ENCODE data around the gene SLPI.

Gene SLPI

DNA sequence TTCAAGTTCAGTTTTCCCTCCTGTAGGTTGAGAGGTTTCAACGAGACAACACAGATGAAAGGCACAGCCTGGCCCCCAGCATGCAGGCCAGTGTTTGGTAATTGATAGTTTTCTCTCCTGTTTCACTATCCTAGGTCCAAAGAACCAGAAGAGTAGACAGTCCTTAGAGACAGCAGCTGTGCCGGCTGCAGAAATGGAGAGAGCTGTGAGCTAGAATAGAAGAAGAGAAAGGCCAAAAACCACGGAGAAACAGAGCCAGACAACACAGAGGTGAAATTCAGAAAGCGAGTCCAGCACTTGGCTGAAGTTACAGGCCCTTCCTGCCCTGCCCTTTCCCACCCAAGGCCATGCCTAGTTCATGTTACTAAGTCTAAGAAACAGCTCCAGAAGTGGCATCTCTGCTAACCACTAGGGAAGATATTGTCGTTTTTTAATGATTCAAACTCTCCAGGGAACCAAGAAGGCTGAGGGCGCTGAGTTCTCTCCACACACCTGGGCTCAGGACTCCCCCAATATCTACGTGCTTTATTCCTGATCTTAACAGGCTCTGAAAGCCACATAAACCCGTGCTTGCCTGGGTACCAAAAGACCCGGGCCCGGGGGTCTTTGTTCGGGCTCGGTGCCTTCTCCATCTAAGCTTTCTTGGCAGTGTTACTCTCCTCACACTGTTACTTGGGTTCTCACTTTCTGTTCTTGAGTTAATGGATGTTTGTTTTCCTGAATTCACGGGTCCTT lies 35.7 kb upstream of the SLPI start:
- TF ChIP-seq CREB1 (IDR thresholded peaks at IDR 0.05; ENCODE audit: low read depth): no peak
- TF ChIP-seq ZBTB7A (IDR thresholded peaks at IDR 0.05; ENCODE audit: low read depth): no peak
- TF ChIP-seq RAD21 (IDR thresholded peaks at IDR 0.05; ENCODE audit: low read depth): no peak
- TF ChIP-seq TCF12 (IDR thresholded peaks at IDR 0.05; ENCODE audit: low read depth): no peak
- TF ChIP-seq NFIC (IDR thresholded peaks at IDR 0.05): no peak
- TF ChIP-seq, protein P1, sequence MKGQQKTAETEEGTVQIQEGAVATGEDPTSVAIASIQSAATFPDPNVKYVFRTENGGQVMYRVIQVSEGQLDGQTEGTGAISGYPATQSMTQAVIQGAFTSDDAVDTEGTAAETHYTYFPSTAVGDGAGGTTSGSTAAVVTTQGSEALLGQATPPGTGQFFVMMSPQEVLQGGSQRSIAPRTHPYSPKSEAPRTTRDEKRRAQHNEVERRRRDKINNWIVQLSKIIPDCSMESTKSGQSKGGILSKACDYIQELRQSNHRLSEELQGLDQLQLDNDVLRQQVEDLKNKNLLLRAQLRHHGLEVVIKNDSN (IDR thresholded peaks at IDR 0.05): no peak
- TF ChIP-seq CEBPB (IDR thresholded peaks at IDR 0.05): no peak
- TF ChIP-seq, protein P2, sequence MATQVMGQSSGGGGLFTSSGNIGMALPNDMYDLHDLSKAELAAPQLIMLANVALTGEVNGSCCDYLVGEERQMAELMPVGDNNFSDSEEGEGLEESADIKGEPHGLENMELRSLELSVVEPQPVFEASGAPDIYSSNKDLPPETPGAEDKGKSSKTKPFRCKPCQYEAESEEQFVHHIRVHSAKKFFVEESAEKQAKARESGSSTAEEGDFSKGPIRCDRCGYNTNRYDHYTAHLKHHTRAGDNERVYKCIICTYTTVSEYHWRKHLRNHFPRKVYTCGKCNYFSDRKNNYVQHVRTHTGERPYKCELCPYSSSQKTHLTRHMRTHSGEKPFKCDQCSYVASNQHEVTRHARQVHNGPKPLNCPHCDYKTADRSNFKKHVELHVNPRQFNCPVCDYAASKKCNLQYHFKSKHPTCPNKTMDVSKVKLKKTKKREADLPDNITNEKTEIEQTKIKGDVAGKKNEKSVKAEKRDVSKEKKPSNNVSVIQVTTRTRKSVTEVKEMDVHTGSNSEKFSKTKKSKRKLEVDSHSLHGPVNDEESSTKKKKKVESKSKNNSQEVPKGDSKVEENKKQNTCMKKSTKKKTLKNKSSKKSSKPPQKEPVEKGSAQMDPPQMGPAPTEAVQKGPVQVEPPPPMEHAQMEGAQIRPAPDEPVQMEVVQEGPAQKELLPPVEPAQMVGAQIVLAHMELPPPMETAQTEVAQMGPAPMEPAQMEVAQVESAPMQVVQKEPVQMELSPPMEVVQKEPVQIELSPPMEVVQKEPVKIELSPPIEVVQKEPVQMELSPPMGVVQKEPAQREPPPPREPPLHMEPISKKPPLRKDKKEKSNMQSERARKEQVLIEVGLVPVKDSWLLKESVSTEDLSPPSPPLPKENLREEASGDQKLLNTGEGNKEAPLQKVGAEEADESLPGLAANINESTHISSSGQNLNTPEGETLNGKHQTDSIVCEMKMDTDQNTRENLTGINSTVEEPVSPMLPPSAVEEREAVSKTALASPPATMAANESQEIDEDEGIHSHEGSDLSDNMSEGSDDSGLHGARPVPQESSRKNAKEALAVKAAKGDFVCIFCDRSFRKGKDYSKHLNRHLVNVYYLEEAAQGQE (IDR thresholded peaks at IDR 0.05; ENCODE audit: low read depth): no peak
- TF ChIP-seq, protein P3, sequence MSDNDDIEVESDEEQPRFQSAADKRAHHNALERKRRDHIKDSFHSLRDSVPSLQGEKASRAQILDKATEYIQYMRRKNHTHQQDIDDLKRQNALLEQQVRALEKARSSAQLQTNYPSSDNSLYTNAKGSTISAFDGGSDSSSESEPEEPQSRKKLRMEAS (IDR thresholded peaks at IDR 0.05): no peak
- no peak for TF ChIP-seq TEAD4 (IDR thresholded peaks at IDR 0.05)
- no peak for TF ChIP-seq EGR1 (IDR thresholded peaks at IDR 0.05)
- TF ChIP-seq EP300 (IDR thresholded peaks at IDR 0.05; ENCODE audit: borderline replicate concordance): no peak
- TF ChIP-seq FOXM1 (IDR thresholded peaks at IDR 0.05; ENCODE audit: borderline replicate concordance, low read depth): no peak

DNA sequence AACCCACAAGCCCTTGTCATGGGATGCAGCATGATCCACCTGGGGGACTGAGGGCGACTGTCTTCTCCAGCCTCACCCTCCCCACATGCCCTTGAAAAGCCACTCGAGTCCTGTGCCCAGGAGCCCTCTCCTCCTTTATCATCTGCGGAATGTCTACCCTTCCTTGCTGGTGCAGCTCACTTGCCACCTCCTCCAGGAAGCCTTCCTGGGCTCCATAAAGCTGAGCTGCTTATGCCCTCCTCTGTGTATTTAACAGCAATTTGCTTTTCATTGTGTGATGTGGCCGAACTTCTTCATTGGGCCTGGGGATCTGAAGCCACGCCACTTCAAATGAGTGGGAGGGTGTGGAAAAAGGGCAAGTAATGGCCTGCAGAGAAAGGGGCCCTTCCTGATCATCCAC lies 34.5 kb upstream of the SLPI start:
- TF ChIP-seq ZBTB7A (IDR thresholded peaks at IDR 0.05; ENCODE audit: low read depth): no peak
- TF ChIP-seq YY1 (IDR thresholded peaks at IDR 0.05; ENCODE audit: low read depth): no peak
- TF ChIP-seq, protein P3 (IDR thresholded peaks at IDR 0.05): no peak
- TF ChIP-seq CREB1 (IDR thresholded peaks at IDR 0.05; ENCODE audit: low read depth): no peak
- TF ChIP-seq FOXM1 (IDR thresholded peaks at IDR 0.05; ENCODE audit: borderline replicate concordance, low read depth): no peak
- no peak for TF ChIP-seq NFIC (IDR thresholded peaks at IDR 0.05)
- TF ChIP-seq TAF1 (IDR thresholded peaks at IDR 0.05; ENCODE audit: low read depth): no peak
- no peak for TF ChIP-seq RAD21 (IDR thresholded peaks at IDR 0.05; ENCODE audit: low read depth)
- TF ChIP-seq, protein P2 (IDR thresholded peaks at IDR 0.05; ENCODE audit: low read depth): no peak
- no peak for TF ChIP-seq CEBPB (IDR thresholded peaks at IDR 0.05)
- no peak for TF ChIP-seq EGR1 (IDR thresholded peaks at IDR 0.05)
- no peak for TF ChIP-seq TEAD4 (IDR thresholded peaks at IDR 0.05)
- TF ChIP-seq TCF12 (IDR thresholded peaks at IDR 0.05; ENCODE audit: low read depth): no peak
- no peak for TF ChIP-seq EP300 (IDR thresholded peaks at IDR 0.05; ENCODE audit: borderline replicate concordance)
- TF ChIP-seq, protein P1 (IDR thresholded peaks at IDR 0.05): no peak

DNA sequence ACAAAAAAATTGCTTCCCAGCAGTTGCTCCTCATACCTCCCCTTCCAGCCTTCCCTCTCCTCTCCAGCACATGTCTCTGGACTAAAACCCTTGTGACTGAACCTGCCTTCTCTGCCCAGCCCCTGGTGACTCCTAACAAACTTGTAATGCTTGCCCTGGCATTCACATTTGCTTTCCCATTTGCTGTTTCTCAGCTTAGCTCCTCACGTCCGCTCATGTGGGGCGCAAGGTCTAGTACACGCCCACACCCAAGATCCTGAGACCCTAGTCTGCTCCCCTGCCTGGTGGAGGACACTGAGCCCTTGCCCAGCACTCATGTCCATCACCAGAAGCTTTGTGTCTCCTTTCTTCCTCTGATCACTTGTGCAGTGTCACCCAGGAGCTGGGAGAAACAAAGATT lies 34.0 kb upstream of the SLPI start:
- no peak for TF ChIP-seq FOXM1 (IDR thresholded peaks at IDR 0.05; ENCODE audit: borderline replicate concordance, low read depth)
- TF ChIP-seq CREB1 (IDR thresholded peaks at IDR 0.05; ENCODE audit: low read depth): no peak
- no peak for TF ChIP-seq EP300 (IDR thresholded peaks at IDR 0.05; ENCODE audit: borderline replicate concordance)
- no peak for TF ChIP-seq EGR1 (IDR thresholded peaks at IDR 0.05)
- TF ChIP-seq, protein P2 (IDR thresholded peaks at IDR 0.05; ENCODE audit: low read depth): no peak
- TF ChIP-seq RAD21 (IDR thresholded peaks at IDR 0.05; ENCODE audit: low read depth): no peak
- TF ChIP-seq ZBTB7A (IDR thresholded peaks at IDR 0.05; ENCODE audit: low read depth): no peak
- TF ChIP-seq YY1 (IDR thresholded peaks at IDR 0.05; ENCODE audit: low read depth): no peak
- no peak for TF ChIP-seq TEAD4 (IDR thresholded peaks at IDR 0.05)
- TF ChIP-seq, protein P3 (IDR thresholded peaks at IDR 0.05): no peak
- TF ChIP-seq TCF12 (IDR thresholded peaks at IDR 0.05; ENCODE audit: low read depth): no peak
- TF ChIP-seq NFIC (IDR thresholded peaks at IDR 0.05): no peak
- TF ChIP-seq, protein P1 (IDR thresholded peaks at IDR 0.05): no peak

All from Ishikawa (cell line).